ENCODE results near the gene DNAH7. TPM values are rescaled to one million over a fixed set of nuclear protein-coding genes. Genes with fewer than 3 reads are reported as not detected.

The DNAH7 gene
- total and polyA plus RNA-seq, 9 of the 15 experiments (the other 6 are each of a cell fraction or from before 2014, with no cell fraction given) = 0.03 to 0.42 (median 0.18) TPM

DNA sequence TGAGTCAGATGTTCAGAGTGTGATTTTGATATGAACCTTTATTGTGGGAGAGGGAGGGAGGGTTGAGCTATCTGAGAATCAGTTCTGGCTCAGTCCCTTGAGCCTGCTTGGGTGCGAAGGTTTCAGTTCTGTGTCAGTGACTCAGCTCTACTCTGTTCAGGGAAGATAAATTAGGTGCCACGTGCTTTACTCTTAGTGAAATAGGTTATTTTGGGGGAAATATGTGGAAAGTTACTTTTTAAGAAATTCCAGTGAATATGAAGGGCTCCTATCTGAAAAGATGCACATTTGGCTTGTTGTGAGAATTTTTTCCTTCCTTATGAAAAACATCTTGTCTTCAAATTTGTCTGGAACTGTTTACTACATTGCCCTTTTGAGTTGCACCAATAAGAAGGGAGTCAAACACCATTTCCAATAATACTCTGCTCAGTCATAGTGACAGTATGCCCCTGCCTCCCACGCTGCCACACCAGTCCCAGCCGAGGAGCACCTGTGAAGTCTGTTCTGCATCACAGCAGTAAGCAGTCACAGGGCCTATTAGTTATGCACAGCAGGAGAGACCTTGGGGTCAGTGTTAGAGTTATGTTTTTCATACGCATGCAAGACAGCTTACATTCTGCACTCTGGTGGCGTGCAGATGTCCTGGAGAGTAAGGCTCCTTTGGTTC lies 32.8 kb upstream of the DNAH7 start (continued):
- TF ChIP-seq BCLAF1 (IDR thresholded peaks at IDR 0.05; ENCODE audit: borderline replicate concordance in 1 of 2, control insufficient read depth in 1 of 2, low read depth in 2 of 2, low read length in 1 of 2) (no peak), HDGF (IDR thresholded peaks at IDR 0.05) (no peak), RAD21 (CRISPR knock-in tag; conservative IDR thresholded peaks at IDR 0.05 in 1 of 2, IDR thresholded peaks at IDR 0.05 in 1 of 2) (no peak), POLR3G (IDR thresholded peaks at IDR 0.05; ENCODE audit: extremely low read depth, insufficient read length, insufficient replicate concordance) (no peak), ZNF217 (CRISPR knock-in tag; IDR thresholded peaks at IDR 0.05) (no peak), ZFP1 (CRISPR knock-in tag; IDR thresholded peaks at IDR 0.05) (no peak), HMGN3 (IDR thresholded peaks at IDR 0.05; ENCODE audit: borderline replicate concordance, extremely low read depth, insufficient read length, low read depth, low read length) (no peak), CHD1 (IDR thresholded peaks at IDR 0.05; ENCODE audit: low read length) (no peak), ZFX (CRISPR knock-in tag; IDR thresholded peaks at IDR 0.05) (no peak), NCOA1 (IDR thresholded peaks at IDR 0.05; ENCODE audit: low read depth) (no peak), NEUROD1 (IDR thresholded peaks at IDR 0.05; ENCODE audit: borderline replicate concordance, low read depth, low read length, partially characterized antibody) (no peak)
- TF ChIP-seq, protein P1, sequence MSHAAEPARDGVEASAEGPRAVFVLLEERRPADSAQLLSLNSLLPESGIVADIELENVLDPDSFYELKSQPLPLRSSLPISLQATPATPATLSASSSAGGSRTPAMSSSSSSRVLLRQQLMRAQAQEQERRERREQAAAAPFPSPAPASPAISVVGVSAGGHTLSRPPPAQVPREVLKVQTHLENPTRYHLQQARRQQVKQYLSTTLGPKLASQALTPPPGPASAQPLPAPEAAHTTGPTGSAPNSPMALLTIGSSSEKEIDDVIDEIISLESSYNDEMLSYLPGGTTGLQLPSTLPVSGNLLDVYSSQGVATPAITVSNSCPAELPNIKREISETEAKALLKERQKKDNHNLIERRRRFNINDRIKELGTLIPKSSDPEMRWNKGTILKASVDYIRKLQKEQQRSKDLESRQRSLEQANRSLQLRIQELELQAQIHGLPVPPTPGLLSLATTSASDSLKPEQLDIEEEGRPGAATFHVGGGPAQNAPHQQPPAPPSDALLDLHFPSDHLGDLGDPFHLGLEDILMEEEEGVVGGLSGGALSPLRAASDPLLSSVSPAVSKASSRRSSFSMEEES (CRISPR knock-in tag; IDR thresholded peaks at IDR 0.05) = no peak
- TF ChIP-seq, protein P2, sequence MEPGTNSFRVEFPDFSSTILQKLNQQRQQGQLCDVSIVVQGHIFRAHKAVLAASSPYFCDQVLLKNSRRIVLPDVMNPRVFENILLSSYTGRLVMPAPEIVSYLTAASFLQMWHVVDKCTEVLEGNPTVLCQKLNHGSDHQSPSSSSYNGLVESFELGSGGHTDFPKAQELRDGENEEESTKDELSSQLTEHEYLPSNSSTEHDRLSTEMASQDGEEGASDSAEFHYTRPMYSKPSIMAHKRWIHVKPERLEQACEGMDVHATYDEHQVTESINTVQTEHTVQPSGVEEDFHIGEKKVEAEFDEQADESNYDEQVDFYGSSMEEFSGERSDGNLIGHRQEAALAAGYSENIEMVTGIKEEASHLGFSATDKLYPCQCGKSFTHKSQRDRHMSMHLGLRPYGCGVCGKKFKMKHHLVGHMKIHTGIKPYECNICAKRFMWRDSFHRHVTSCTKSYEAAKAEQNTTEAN (CRISPR knock-in tag; IDR thresholded peaks at IDR 0.05) = no peak
- TF ChIP-seq, protein P3, sequence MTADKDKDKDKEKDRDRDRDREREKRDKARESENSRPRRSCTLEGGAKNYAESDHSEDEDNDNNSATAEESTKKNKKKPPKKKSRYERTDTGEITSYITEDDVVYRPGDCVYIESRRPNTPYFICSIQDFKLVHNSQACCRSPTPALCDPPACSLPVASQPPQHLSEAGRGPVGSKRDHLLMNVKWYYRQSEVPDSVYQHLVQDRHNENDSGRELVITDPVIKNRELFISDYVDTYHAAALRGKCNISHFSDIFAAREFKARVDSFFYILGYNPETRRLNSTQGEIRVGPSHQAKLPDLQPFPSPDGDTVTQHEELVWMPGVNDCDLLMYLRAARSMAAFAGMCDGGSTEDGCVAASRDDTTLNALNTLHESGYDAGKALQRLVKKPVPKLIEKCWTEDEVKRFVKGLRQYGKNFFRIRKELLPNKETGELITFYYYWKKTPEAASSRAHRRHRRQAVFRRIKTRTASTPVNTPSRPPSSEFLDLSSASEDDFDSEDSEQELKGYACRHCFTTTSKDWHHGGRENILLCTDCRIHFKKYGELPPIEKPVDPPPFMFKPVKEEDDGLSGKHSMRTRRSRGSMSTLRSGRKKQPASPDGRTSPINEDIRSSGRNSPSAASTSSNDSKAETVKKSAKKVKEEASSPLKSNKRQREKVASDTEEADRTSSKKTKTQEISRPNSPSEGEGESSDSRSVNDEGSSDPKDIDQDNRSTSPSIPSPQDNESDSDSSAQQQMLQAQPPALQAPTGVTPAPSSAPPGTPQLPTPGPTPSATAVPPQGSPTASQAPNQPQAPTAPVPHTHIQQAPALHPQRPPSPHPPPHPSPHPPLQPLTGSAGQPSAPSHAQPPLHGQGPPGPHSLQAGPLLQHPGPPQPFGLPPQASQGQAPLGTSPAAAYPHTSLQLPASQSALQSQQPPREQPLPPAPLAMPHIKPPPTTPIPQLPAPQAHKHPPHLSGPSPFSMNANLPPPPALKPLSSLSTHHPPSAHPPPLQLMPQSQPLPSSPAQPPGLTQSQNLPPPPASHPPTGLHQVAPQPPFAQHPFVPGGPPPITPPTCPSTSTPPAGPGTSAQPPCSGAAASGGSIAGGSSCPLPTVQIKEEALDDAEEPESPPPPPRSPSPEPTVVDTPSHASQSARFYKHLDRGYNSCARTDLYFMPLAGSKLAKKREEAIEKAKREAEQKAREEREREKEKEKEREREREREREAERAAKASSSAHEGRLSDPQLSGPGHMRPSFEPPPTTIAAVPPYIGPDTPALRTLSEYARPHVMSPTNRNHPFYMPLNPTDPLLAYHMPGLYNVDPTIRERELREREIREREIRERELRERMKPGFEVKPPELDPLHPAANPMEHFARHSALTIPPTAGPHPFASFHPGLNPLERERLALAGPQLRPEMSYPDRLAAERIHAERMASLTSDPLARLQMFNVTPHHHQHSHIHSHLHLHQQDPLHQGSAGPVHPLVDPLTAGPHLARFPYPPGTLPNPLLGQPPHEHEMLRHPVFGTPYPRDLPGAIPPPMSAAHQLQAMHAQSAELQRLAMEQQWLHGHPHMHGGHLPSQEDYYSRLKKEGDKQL (CRISPR knock-in tag; IDR thresholded peaks at IDR 0.05; ENCODE audit: borderline replicate concordance) = no peak

All from K562 (cell line).